ENCODE results near the gene PGA4. TPM values are rescaled to one million over a fixed set of nuclear protein-coding genes. Genes with fewer than 3 reads are reported as not detected.
"Not testable (repeated sequence)": the region's sequence is repeated elsewhere in the genome, so short reads cannot be mapped to it uniquely, and the experiment has no call there.

The PGA4 gene
- total RNA-seq, 2 experiments from 2014 or later: not detected

DNA sequence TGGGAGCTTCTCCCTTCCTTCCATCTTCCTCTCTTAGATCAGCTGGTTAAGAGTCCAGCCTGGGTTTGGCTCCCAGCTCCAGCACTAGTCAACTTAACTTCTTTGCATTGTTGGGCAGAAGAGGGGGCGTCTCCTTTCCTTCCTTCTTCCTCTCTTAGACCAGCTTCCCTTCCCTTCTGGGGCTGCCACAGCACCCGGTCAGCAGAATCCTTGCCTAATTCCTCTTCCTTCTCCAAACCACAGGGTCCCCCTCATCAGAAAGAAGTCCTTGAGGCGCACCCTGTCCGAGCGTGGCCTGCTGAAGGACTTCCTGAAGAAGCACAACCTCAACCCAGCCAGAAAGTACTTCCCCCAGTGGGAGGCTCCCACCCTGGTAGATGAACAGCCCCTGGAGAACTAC is 19.4 kb downstream of the PGA4 start:
- CTCF ChIA-PET, POLR2A ChIA-PET: not testable (repeated sequence)

DNA sequence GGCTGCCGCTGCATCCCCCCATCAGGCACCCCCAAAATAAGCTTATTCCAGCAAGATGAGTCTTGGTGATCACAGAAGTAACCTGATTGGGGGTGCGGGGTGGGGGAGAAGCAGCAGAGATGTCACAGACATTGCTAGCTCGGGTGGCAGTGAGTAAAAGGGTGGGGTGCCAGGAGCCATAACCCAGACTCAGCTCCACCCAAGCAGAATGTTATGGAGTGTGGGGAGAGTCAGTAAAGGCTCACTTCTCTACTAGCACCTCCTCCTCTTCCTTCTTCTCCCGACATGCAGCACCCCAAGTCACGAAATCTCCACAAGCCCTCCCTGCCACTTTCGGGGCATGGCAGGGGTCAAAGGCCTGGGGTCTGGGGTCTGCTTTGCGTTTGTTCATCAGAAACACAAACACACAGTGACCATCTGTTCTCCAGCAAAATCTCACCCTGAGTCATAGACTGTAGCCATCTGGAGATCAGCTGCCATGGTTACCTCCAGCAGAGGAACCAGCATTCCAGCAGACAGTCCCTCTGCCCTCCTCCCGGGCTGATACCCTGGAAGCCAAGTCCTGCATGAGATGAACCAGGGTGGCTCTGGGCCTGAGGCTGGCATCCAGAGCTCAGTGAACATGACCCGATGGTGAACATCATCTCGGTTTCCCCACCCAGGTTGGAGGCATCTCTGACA is 23.3 kb downstream of the PGA4 start:
- CTCF ChIA-PET, POLR2A ChIA-PET: not testable (repeated sequence)

DNA sequence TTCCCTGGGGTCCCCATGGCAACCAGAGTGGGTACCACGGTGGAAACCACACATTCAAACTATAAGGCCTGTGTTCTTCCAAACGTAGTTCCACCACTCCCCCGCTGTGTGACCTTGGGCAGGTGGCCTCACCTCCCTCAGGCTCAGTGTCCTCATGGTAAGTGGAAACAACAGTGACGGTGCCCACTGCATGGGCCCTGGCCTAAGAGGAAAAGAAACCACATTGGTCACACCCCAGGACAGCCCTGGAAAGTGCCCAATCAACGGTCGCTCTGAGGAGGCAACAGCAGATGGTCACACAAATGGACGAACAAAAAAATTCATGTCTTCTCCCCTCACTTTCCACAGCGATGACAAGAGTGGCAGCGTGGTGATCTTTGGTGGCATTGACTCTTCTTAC is 25.9 kb downstream of the PGA4 start:
- CTCF ChIA-PET, POLR2A ChIA-PET: not testable (repeated sequence)

DNA sequence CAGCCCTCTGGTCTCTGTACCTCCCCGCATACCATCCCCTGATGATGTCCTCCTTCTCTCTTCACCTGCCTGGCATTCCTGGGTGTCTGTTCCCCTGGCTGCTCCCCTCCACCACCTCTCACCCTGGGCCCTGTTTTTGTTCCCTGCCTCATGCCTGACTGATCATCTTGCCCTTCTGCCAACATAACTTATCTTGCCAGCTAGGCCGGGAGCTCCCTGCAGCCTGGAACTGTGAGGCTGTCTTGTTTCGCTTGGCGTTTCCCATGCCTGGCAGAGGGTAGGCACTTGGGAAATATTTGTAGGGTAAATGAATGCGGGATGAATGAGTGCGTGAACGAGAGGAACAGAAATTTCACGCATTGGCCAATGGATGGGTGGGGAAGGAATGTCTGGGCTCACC is 27.1 kb downstream of the PGA4 start:
- CTCF ChIA-PET: interaction anchor here (1.4 kb wide), 1 partner anchor 267 kb away, joined by 3 read pairs; no protein-coding TSS in a partner anchor
- POLR2A ChIA-PET: not testable (repeated sequence)

DNA sequence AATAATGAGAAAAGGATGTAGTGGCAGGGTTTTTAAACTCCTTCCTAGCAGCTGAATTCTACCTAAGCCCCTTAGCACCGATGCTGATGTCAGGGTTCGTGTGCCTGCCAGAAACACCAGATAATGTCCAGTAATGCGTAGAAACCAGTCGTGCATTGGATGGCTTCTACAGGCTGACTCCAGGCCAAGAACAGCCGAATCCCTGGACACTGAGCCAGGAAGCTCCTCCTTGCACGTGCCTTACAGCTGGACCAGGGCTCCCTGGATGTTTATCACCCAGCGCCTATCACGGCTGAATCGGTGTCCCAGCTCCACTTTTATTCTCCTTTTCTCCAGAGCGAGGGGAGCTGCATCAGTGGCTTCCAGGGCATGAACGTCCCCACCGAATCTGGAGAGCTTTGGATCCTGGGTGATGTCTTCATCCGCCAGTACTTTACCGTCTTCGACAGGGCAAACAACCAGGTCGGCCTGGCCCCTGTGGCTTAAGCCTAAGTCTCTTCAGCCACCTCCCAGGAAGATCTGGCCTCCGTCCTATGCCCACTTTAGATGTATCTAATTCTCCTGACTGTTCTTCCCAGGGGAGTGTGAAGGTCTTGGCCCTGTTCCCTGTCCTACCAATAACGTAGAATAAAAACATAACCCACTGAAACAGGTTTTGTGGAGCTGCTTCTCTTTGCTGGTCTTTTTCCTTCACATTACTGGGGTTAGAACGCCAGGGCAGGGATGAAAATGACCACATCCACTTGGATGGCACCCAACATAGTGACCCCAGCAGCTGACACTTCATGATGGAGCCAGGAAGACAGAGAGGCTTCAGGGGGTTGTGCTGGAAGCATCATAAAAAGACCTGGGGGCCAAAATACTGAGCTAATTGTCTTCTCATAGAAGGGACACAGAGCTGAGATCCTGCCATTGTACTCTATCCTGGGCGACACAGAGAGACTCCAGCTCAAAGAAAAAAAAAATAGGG is 28.9 kb downstream of the PGA4 start:
- POLR2A ChIA-PET: not testable (repeated sequence)
- CTCF ChIA-PET: interaction anchor here (1.4 kb wide), 1 partner anchor 266 kb away, joined by 3 read pairs; no protein-coding TSS in a partner anchor

DNA sequence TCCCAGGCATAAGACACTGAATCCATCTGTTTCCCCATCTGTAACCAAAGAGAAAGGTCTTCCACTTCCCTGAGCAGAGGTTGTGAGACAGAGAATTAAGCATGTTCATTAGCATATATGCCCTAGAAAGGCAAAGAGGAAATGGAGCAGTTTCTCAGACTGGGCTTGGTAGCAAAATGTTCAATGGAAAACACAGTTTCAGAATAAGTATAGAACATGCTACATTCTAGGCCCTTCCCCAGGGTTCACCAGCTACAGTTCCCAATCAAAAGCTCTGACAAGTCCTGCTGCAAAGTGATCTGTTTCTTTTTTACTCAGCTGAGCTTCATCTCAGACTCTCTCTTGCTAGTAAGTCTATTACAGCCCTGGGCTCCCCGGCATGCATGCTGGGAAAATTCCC is 30.2 kb downstream of the PGA4 start:
- CTCF ChIA-PET, POLR2A ChIA-PET: not testable (repeated sequence)

DNA sequence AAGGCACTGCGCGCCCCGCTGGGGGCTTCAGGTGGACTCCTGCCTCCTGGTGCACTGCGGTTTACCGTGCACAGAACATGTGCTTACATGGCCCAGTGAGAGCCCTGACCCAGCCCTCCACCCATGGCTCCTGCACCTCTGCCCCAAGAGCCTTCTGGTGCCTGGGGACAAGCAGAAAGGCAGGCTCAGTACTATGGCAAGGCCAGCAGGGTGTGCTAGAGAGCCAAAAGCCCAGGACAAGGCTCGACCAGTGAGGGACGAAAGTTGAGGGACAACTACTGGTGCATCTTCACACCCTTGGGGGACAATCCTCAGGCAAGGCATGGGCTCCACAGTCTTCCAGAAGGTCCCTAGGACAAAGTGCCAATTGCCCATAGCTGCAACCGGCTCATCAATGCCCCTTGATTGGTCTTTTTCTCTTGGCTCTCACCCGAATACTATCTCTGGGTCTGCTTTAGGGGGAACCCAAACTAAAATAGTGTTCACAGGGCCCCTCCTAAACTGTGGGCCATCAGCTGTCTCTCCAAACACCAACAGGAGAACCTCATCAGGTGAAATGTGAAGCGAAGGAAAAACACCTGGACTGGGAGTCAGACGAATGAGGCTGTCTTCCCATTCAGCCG is 32.4 kb downstream of the PGA4 start:
- CTCF ChIA-PET: interaction anchor here (0.6 to 3.9 kb wide), 12 partner anchors 9 to 131 kb away, joined by 3 to 18 read pairs (median 3); partner anchors contain the start of genes CYB561A3 and VWCE
- POLR2A ChIA-PET: no interaction called here

DNA sequence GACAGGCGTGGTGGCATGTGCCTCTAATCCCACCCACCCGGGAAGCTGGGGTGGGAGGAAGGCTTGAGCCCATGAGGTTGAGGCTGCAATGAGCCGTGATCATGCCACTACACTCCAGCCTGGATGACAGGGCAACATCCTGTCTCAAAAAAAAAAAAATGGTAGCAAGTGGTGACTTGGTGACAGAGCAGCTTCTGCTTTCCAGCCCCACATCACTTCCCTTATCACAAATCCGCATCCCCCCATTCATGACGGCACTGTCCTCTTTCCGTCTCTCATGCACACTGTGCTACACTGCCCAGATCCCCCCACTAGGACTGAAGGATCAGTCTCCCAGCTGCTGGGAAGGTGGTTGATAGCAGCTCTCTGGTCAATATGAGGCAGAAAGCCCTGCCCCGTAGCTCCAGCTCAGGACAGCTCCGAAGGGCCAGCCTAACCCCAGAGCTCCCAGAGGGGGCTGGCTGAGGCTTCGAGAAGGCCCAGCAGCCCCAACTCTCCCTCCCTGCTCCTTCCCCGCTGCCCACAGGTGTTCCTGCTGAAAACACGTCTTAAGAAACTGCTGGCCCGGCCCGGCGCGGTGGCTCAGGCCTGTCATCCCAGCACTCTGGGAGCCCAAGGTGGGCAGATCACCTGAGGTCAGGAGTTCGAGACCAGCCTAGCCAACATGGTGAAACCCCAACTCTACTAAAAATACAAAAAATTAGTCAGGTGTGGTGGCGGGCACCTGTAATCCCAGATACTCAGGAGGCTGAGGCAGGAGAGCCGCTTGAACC is 34.7 kb downstream of the PGA4 start:
- ChIA-PET CTCF (interaction anchor here (1.2 to 3.9 kb wide), 2 partner anchors 129 to 137 kb away, joined by 3 to 18 read pairs; no protein-coding TSS in a partner anchor), POLR2A (no interaction called here)

DNA sequence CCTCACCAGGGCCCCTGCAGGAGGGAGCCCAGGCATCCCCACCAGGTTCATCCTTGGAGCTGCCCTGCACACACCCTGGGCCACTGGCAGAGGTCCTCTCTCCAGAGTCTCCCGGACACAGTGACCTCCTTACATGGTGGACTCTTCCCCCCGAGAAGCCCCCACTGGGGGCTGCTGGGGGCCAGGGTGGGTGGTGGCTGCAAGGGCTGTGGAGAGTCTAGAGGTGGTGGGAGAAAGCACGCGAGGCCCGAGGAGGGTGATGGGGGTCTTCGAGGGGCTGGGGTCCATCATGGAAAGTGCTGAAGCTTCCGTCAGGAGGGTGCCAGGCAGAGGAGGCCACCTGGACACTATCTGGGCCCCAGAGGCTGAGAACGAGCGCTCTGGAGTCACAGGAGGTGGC is 36.4 kb downstream of the PGA4 start:
- CTCF ChIA-PET: no interaction called here
- POLR2A ChIA-PET: no interaction called here

DNA sequence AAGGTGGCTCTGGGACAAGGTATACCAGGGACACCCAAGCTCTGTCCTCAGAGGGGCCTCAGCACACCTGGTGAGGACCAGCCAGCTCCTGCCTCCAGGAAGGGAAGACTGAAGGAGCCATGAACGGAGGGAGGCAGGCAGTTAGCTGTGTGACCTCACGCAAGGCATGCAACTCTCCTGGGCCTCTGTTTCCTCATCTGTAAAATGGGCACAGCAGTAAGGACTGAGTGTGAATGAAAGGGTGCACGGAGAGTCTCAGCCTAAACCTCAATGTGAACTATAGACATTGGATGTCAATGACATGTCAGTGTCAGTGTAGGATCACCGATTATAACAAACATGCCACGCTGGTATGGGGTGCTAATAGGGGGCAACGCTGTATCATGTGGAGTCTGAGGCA is 37.2 kb downstream of the PGA4 start:
- ChIA-PET CTCF (no interaction called here), POLR2A (no interaction called here)

DNA sequence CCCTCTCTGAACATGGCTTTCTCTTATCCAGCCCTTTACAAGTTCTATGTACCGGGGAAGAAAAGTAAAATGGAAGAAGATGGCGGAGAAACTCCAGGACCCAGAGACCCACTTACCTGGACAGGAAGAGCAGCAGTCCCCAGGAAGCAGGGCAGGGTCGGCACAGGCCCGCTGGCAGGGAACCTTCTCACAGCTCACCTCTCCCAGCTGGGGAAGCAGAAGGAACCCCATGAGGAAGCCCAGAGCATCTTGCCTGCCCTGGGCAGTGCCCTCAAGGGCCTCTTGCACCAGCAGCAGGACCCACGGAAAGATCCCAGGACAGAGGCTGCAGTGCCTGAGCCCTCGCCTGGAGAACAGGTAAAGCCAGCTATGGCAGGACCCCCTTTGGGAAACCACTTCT is 42.2 kb downstream of the PGA4 start:
- CTCF ChIA-PET: no interaction called here
- POLR2A ChIA-PET: no interaction called here

DNA sequence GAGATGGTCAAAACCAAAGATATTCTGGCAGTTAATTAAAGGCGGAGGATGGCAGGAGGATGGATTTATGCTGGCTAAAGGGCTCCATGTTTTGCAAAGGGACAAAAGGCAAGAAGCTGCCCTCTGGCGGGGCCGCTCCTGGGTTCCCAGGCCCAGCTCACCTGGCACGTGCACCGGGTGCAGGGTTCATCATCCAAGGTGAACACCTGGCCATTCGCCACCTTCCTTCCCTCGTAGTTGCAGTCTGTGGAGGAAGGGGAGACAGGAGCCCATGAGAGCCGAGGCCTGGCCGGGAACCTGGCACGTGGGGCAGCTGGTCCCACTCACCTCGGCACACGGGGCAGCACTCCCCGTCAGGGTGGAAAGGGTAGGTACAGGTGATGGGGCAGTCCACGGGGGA is 42.6 kb downstream of the PGA4 start:
- CTCF ChIA-PET: interaction anchor here (1.2 kb wide), 1 partner anchor 13 kb away, joined by 3 read pairs; no protein-coding TSS in a partner anchor
- POLR2A ChIA-PET: no interaction called here

DNA sequence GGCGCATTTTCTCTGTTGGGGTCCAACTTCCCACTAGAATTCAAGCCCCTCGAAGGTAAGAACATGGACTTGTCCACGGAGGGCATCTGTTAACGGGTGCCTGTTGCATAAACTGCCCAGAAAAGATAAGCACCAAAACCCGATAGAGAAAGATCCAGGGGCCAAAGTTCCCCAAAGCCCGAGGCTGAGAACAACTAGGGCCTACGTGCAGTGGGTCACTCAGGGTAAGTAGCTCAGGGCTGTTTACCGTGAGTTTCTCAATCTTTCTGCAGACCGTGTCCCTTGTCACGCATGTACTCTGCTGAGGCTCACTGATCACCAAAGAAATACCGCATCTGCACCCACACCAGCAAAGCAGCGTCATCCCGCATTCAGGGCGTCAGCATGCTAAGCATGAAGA is 43.2 kb downstream of the PGA4 start:
- ChIA-PET POLR2A (no interaction called here), CTCF (interaction anchor here (1.2 kb wide), 1 partner anchor 13 kb away, joined by 3 read pairs; no protein-coding TSS in a partner anchor)

DNA sequence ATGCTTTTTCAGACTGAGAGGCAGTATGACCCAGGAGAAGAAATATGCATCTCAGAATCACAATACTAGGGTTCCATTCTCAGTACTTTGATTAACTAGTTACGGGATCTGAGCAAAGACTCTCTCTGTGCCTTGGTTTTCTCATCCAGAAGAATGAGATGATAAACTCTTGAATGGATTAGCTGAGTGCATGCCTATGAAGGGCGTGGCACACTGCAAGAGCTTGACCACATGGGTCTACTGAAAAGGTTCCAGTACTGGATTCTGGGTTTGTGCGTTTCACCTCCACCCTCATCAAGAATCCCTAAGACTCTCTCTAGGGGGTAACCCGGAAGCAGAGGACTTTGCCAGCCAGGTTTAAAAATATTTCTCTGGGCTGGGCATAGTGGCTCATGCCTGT is 44.5 kb downstream of the PGA4 start:
- ChIA-PET CTCF (interaction anchor here (2.4 kb wide), 1 partner anchor 12 kb away, joined by 5 read pairs; no protein-coding TSS in a partner anchor), POLR2A (no interaction called here)

DNA sequence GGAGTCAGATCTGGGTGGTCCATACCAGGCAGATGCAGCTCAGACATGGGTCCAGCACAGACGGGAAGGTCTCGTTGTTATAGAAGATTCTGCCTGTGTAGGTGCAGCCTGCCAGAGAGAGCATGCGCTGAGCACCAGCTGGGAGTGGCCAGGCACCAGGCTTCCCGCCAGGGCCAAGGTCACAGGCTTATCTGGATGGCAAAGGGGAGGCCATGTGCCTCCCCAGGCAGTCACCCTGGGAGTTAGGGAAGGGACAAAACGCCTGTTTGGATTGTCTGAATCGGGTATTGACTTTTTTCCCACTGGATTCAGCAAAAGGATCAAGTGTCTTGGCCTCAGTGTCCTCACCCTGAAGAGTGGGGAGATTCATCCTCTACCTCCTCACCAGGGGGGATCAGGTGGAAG is 45.3 kb downstream of the PGA4 start:
- ChIA-PET CTCF (interaction anchor here (2.4 kb wide), 1 partner anchor 12 kb away, joined by 5 read pairs; no protein-coding TSS in a partner anchor), POLR2A (no interaction called here)

DNA sequence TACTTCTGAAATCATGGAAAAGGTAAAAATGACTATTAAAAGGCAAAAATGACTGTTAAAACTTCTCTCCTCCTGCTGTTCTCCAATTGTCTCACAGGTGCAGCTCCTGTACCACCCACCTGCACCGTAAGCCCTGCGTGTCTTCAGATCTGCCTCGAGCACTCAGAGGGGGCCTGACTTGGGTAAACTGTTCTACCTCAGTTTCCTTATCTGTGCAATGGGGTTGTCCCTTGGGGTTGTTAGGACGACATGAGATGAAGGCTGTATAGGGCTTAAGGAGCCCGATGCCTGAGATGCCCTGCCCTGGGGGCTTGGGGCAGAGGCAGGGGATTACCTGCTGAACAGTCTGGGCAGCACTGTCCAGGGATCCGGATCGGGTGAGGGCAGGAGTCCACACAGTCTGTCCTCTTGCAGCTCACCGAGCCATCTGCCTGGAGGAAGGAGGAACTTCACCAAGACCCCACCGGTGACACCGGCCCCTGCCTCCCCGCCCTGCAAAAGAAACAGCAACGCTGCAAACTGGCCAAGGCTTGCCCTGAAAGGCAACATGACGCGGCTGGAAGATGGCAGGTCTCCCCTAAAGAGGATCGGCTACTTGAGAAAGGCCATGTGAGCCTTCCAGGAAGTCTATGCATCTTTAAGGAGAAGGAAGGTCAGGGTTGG is 46.6 kb downstream of the PGA4 start:
- POLR2A ChIA-PET: no interaction called here

DNA sequence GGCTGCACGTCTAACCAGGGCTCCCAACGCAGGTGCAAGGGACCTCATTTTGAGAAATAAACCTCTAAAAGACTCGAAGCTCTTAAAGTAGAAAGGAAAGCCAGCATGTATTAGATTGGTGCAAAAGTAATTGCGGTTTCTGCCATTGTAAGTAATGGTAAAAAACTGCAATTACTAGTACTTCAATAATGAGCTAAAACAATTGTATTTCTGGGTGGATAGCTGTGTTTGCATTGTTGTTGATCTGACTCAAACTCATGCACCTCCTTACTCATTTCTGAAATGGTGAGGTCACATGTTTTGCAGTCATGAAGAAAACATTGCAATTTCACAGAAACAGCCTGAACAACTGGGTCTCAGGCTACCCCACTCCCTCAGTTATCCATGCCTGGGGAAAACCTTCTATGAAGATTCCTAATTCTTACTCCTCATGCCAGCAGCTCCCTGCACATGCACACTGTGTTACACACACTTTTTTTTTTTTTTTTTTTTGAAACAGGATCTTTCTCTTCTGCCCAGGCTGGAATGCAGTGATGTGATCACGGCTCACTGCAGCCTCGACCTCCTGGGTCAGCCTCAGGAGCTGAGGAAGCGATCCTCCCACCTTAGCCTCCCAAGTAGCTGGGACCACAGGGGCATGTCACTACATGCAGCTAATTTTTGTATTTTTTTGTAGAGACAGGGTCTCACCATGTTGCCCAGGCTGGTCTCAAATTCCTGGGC is 48.4 kb downstream of the PGA4 start:
- ChIA-PET CTCF (interaction anchor here (0.7 kb wide), 1 partner anchor 440 kb away, joined by 4 read pairs; no protein-coding TSS in a partner anchor), POLR2A (interaction anchor here (0.7 to 1.7 kb wide), 2 partner anchors 24 to 39 kb away, joined by 7 to 8 read pairs; partner anchors contain the start of gene VWCE)

More for the DNA sequence above, 46.6 kb downstream of the PGA4 start:
- CTCF ChIA-PET: interaction anchor here (2.4 kb wide), 1 partner anchor 14 kb away, joined by 5 read pairs; no protein-coding TSS in a partner anchor

DNA sequence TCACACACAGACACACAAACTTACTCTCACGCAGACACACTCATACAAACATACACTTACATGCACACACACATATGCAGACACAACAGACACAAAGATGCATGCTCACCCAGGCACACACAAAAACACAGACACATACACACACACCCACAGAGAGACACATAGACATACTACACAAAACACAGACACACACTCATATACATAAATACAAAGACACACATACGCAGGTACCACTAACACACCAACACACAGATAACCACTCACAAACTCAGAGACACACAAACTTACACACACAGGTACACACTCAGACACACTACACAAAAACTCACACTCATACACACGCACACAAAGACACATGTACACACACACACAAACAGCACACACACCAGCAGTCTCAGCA is 50.6 kb downstream of the PGA4 start:
- ChIA-PET POLR2A (no interaction called here), CTCF (no interaction called here)
